Tibial nerve (tissue), 4 donors: ENCODE data around the gene PLLP. TPM values are rescaled to one million over a fixed set of nuclear protein-coding genes. Genes with fewer than 3 reads are reported as not detected.

Experiments
- DNase-seq, 2 donors: peaks; one replicate each; pipeline ENCODE4 v3.0.0-alpha.2; 2019; ENCODE audit warnings: low spot score in 2 of 2
- H3K27ac ChIP-seq, 4 donors: fragments of 200-600 bp; sonication (generic) in 3 of 4; one replicate each; pipeline ENCODE4 v1.5.1; 2017 to 2019; ENCODE audit warnings: mild to moderate bottlenecking in 1 of 4
- H3K27me3 ChIP-seq, 2 donors: fragments of 200-600 bp; sonication (generic) in 1 of 2; one replicate each; pipeline versions ENCODE4 v1.5.1 to v1.6.0; 2017 to 2019
- H3K36me3 ChIP-seq, 3 donors: fragments of 200-600 bp; sonication (generic); one replicate each; pipeline ENCODE4 v1.5.1; 2018 to 2019
- H3K4me1 ChIP-seq, 4 donors: fragments of 200-600 bp; sonication (generic) in 3 of 4; one replicate each; pipeline ENCODE4 v1.5.1; 2017 to 2019
- H3K4me3 ChIP-seq, 4 donors: fragments of 200-600 bp; sonication (generic) in 3 of 4; one replicate each; pipeline ENCODE4 v1.5.1; 2017 to 2019; ENCODE audit warnings: mild to moderate bottlenecking in 1 of 4, moderate library complexity in 1 of 4
- H3K9me3 ChIP-seq, 4 donors: fragments of 200-600 bp; sonication (generic) in 3 of 4; one replicate each; pipeline ENCODE4 v1.5.1; 2017 to 2019
- CTCF ChIP-seq, 5 experiments: fragments of 200-600 bp in 3 of 5; fragments of 450-650 bp in 2 of 5; sonication (generic) in 3 of 5; IDR thresholded peaks; one replicate each; pipeline ENCODE4 v1.5.1; 2016 to 2019; ENCODE audit warnings: antibody characterized with exemption in 5 of 5, mild to moderate bottlenecking in 3 of 5, moderate library complexity in 2 of 5
- EP300 ChIP-seq, 2 donors: sonication (generic); formaldehyde crosslinking; IDR thresholded peaks; one replicate each; pipeline ENCODE4 v1.6.1; 2017; ENCODE audit warnings: antibody characterized with exemption in 2 of 2, mild to moderate bottlenecking in 1 of 2
- POLR2A ChIP-seq, 2 donors: fragments of 450-650 bp; IDR thresholded peaks; one replicate each; pipeline ENCODE4 v1.6.1; 2017; ENCODE audit warnings: antibody characterized with exemption in 2 of 2, mild to moderate bottlenecking in 2 of 2, moderate library complexity in 2 of 2
- WGBS, 2 donors: methylation state at CpG; one replicate each; pipeline ENCODE4 v1.1.5; 2018; 5-methylcytosine and 5-hydroxymethylcytosine counted together
- total RNA-seq, 4 donors: library from RNA; depleted of rRNA; stranded (reverse); fragments of >200 nt; gene quantifications; one replicate each; pipeline ENCODE4 v1.1.0, GENCODE V29; 2016

Gene PLLP
- 100 to 1,000 TPM; 162 to 363 (median 321) TPM for total RNA-seq

- WGBS, 2 donors = 0 to 2% methylated on average over 37 to 48 of the region's 95 CpGs
- Histone ChIP-seq H3K36me3 (no peaks in the 10 kb centered on the region), H3K4me1 (peaks cover 0 to 63% (median 16%) of the 10 kb centered on the region in 4 donors), H3K27me3 (peaks cover 0 to 7% of the 10 kb centered on the region in 2 donors), H3K27ac (peak within 1 kb of the TSS; percentile 74 to 88 (median 84)), H3K9me3 (no peaks in the 10 kb centered on the region), H3K4me3 (peak within 1 kb of the TSS; percentile 56 to 83 (median 64))
- peak in 1 of 2 donors; percentile 63 for TF ChIP-seq EP300 (IDR thresholded peaks at IDR 0.05)
- peak in 1 of 2 donors; percentile 60 for TF ChIP-seq POLR2A (IDR thresholded peaks at IDR 0.05)
- no peak for TF ChIP-seq CTCF (IDR thresholded peaks at IDR 0.05)
- no peak for DNase-seq
Measured at GRCh38 chr16:57284209-57284951, at the start of gene PLLP. Gene PLLP, minus strand, starts transcription at chr16:57284672. Its CDS starts 132 bp downstream, at chr16:57284540.

- no peak overlapping the region for H3K4me3 ChIP-seq
- no peak overlapping the region for H3K27ac ChIP-seq
- H3K9me3 ChIP-seq = peaks cover 0 to 19% (median 2%) of the 10 kb centered on the region in 4 donors
- WGBS, 2 donors = 88% methylated on average over 1 of the region's 1 CpG
- H3K27me3 ChIP-seq = no peaks in the 10 kb centered on the region
- no peaks in the 10 kb centered on the region for H3K36me3 ChIP-seq
- DNase-seq = no peak
- no peak for TF ChIP-seq POLR2A (IDR thresholded peaks at IDR 0.05)
- no peak for TF ChIP-seq CTCF (IDR thresholded peaks at IDR 0.05)
- no peak for TF ChIP-seq EP300 (IDR thresholded peaks at IDR 0.05)
- H3K4me1 ChIP-seq = no peaks in the 10 kb centered on the region
Measured at GRCh38 chr16:57333402-57333801, 48.9 kb upstream of the PLLP start.

GRCh38 chr16:57331355-57331754 is 46.9 kb upstream of the PLLP start:
- 81 to 93% methylated on average over 3 of the region's 3 CpGs for WGBS, 2 donors
- peaks cover 0 to 10% (median 0%) of the 10 kb centered on the region in 4 donors for H3K9me3 ChIP-seq
- TF ChIP-seq EP300 (IDR thresholded peaks at IDR 0.05) = no peak
- no peak overlapping the region for H3K4me3 ChIP-seq
- no peak overlapping the region for H3K27ac ChIP-seq
- H3K36me3 ChIP-seq = no peaks in the 10 kb centered on the region
- no peaks in the 10 kb centered on the region for H3K27me3 ChIP-seq
- DNase-seq = no peak
- no peaks in the 10 kb centered on the region for H3K4me1 ChIP-seq

- no peaks in the 10 kb centered on the region for H3K36me3 ChIP-seq
Measured at GRCh38 chr16:57329718-57330327, 45.4 kb upstream of the PLLP start.

GRCh38 chr16:57325458-57325857 is 41.0 kb upstream of the PLLP start:
- H3K27me3 ChIP-seq = no peaks in the 10 kb centered on the region

More at GRCh38 chr16:57329718-57330327, 45.4 kb upstream of the PLLP start:
- Histone ChIP-seq H3K9me3 (peaks cover 0 to 18% (median under 1%) of the 10 kb centered on the region in 4 donors), H3K4me3 (no peak overlapping the region), H3K27ac (no peak overlapping the region), H3K4me1 (no peaks in the 10 kb centered on the region), H3K27me3 (no peaks in the 10 kb centered on the region)
- whole genome bisulfite sequencing, 2 donors = 77% methylated on average over 8 of the region's 8 CpGs
- DNase-seq = no peak
- TF ChIP-seq EP300 (IDR thresholded peaks at IDR 0.05) = no peak
- TF ChIP-seq CTCF (IDR thresholded peaks at IDR 0.05) = no peak
- TF ChIP-seq POLR2A (IDR thresholded peaks at IDR 0.05) = no peak

More at GRCh38 chr16:57325458-57325857, 41.0 kb upstream of the PLLP start:
- Histone ChIP-seq H3K9me3 (peaks cover 0 to 11% (median 2%) of the 10 kb centered on the region in 4 donors), H3K36me3 (no peaks in the 10 kb centered on the region), H3K27ac (no peak overlapping the region), H3K4me1 (no peaks in the 10 kb centered on the region), H3K4me3 (no peak overlapping the region)
- 45 to 48% methylated on average over 1 of the region's 1 CpG for WGBS, 2 donors
- TF ChIP-seq CTCF (IDR thresholded peaks at IDR 0.05) (no peak), POLR2A (IDR thresholded peaks at IDR 0.05) (no peak), EP300 (IDR thresholded peaks at IDR 0.05) (no peak)
- no peak for DNase-seq
